Liver (tissue), 9 donors: ENCODE data around the gene LRRTM3. TPM values are rescaled to one million over a fixed set of nuclear protein-coding genes. Genes with fewer than 3 reads are reported as not detected.

Source experiments
- DNase-seq: peaks from one replicate; pipeline ENCODE4 v3.0.0-alpha.2; 2017; ENCODE audit warnings: low spot score
- H3K27ac ChIP-seq, 2 donors: one replicate each; pipeline ENCODE4 v1.7.0; 2013; ENCODE audit warnings: inconsistent platforms in 2 of 2, low read length in 2 of 2, control low read depth in 1 of 2, low read depth in 1 of 2, mild to moderate bottlenecking in 1 of 2
- H3K27me3 ChIP-seq, 4 donors: one replicate each; pipeline versions ENCODE4 v1.6.1 to v1.7.0; 2013; ENCODE audit warnings: low read length in 3 of 4, inconsistent platforms in 1 of 4, mild to moderate bottlenecking in 1 of 4, moderate library complexity in 1 of 4; ENCODE audit not compliant: control insufficient read depth in 4 of 4, insufficient read depth in 4 of 4
- H3K36me3 ChIP-seq, 4 donors: one replicate each; pipeline versions ENCODE4 v1.6.1 to v1.7.0; 2013; ENCODE audit warnings: low read length in 3 of 4, mild to moderate bottlenecking in 3 of 4, low read depth in 1 of 4, moderate library complexity in 1 of 4; ENCODE audit not compliant: control insufficient read depth in 4 of 4, insufficient read depth in 3 of 4
- H3K4me1 ChIP-seq, 4 donors: one replicate each; pipeline versions ENCODE4 v1.6.1 to v1.7.0; 2013; ENCODE audit warnings: low read length in 3 of 4, mild to moderate bottlenecking in 3 of 4, moderate library complexity in 1 of 4; ENCODE audit not compliant: control insufficient read depth in 4 of 4, insufficient read depth in 4 of 4
- H3K4me3 ChIP-seq, 3 donors: one replicate each; pipeline versions ENCODE4 v1.6.1 to v1.7.0; 2013; ENCODE audit warnings: low read length in 3 of 3, control low read depth in 1 of 3, low read depth in 1 of 3, mild to moderate bottlenecking in 1 of 3
- H3K9ac ChIP-seq, 2 donors: one replicate each; pipeline ENCODE4 v1.7.0; 2013; ENCODE audit warnings: low read length in 2 of 2, mild to moderate bottlenecking in 2 of 2, moderate library complexity in 2 of 2, control low read depth in 1 of 2, low read depth in 1 of 2
- H3K9me3 ChIP-seq, 4 donors: one replicate each; pipeline versions ENCODE4 v1.6.1 to v1.7.0; 2013; ENCODE audit warnings: low read length in 3 of 4; ENCODE audit not compliant: control insufficient read depth in 4 of 4
- EGR1 ChIP-seq, 2 donors: IDR thresholded peaks; 2 replicates each; pipeline ENCODE4 v1.6.1; 2016 to 2018; ENCODE audit warnings: antibody characterized with exemption in 2 of 2, low read depth in 2 of 2
- FOXA1 ChIP-seq: IDR thresholded peaks from 2 replicates; pipeline ENCODE4 v1.6.1; 2016; ENCODE audit warnings: antibody characterized with exemption
- FOXA2 ChIP-seq: IDR thresholded peaks from 2 replicates; pipeline ENCODE4 v1.6.1; 2016; ENCODE audit warnings: antibody characterized with exemption
- GABPA ChIP-seq, 2 donors: IDR thresholded peaks in 1 of 2; conservative IDR thresholded peaks in 1 of 2; 2 replicates each; pipeline ENCODE4 v1.6.1; 2016; ENCODE audit warnings: antibody characterized with exemption in 2 of 2, mild to moderate bottlenecking in 1 of 2, moderate library complexity in 1 of 2
- HNF4A ChIP-seq, 2 donors: conservative IDR thresholded peaks; 2 replicates each; pipeline ENCODE4 v1.6.1; 2016; ENCODE audit warnings: antibody characterized with exemption in 2 of 2, mild to moderate bottlenecking in 2 of 2
- HNF4G ChIP-seq: IDR thresholded peaks from 2 replicates; pipeline ENCODE4 v1.6.1; 2016; ENCODE audit warnings: antibody characterized with exemption
- JUND ChIP-seq, 2 donors: IDR thresholded peaks; 2 replicates each; pipeline ENCODE4 v1.6.1; 2016; ENCODE audit warnings: antibody characterized with exemption in 2 of 2
- MAX ChIP-seq: IDR thresholded peaks from 2 replicates; pipeline ENCODE4 v1.6.1; 2016; ENCODE audit warnings: antibody characterized with exemption
- NR2F2 ChIP-seq: IDR thresholded peaks from 2 replicates; pipeline ENCODE4 v1.6.1; 2016; ENCODE audit warnings: antibody characterized with exemption
- RAD21 ChIP-seq, 2 donors: IDR thresholded peaks; 2 replicates each; pipeline ENCODE4 v1.6.1; 2016; ENCODE audit warnings: antibody characterized with exemption in 2 of 2, mild to moderate bottlenecking in 2 of 2
- REST ChIP-seq: IDR thresholded peaks from 2 replicates; pipeline ENCODE4 v1.6.1; 2016; ENCODE audit warnings: antibody characterized with exemption, mild to moderate bottlenecking
- RXRA ChIP-seq, 2 donors: IDR thresholded peaks; 2 replicates each; pipeline ENCODE4 v1.6.1; 2017 to 2018; ENCODE audit warnings: antibody characterized with exemption in 2 of 2, mild to moderate bottlenecking in 1 of 2
- SP1 ChIP-seq: IDR thresholded peaks from 2 replicates; pipeline ENCODE4 v1.6.1; 2018; ENCODE audit warnings: antibody characterized with exemption, mild to moderate bottlenecking
- TAF1 ChIP-seq: conservative IDR thresholded peaks from 2 replicates; pipeline ENCODE4 v1.6.1; 2016; ENCODE audit warnings: antibody characterized with exemption, mild to moderate bottlenecking
- YY1 ChIP-seq: IDR thresholded peaks from 2 replicates; pipeline ENCODE4 v1.6.1; 2016; ENCODE audit warnings: antibody characterized with exemption, mild to moderate bottlenecking
- ZBTB33 ChIP-seq: IDR thresholded peaks from 2 replicates; pipeline ENCODE4 v1.6.1; 2016; ENCODE audit warnings: antibody characterized with exemption
- WGBS: extraction: QIAGEN DNeasy Blood & Tissue Kit; methylation state at CpG from one replicate; pipeline ENCODE4 v1.1.7; 2013; 5-methylcytosine and 5-hydroxymethylcytosine counted together
- polyA plus RNA-seq, 2 donors: library from polyadenylated mRNA; stranded (reverse) in 1 of 2; unstranded in 1 of 2; fragments of 200-250 nt in 1 of 2; fragments of >200 nt in 1 of 2; fragmentation: Nextera tagmentation in 1 of 2; extraction: Ambion mirVana in 1 of 2; gene quantifications; one replicate each; pipeline versions ENCODE4 v1.2.1 to v1.2.3, GENCODE V29; 2013 to 2015
- total RNA-seq, 2 donors: library from RNA; depleted of rRNA; stranded (reverse); fragments of >200 nt; gene quantifications; one replicate each; pipeline ENCODE4 v1.2.3, GENCODE V29; 2014
- TF ChIP-seq, protein P1 (sequence below): fragments of 150-350 bp; IDR thresholded peaks from 2 replicates; pipeline ENCODE4 v1.5.1; 2017; ENCODE audit warnings: improper control_type of control experiment, low read depth, low read length; ENCODE audit not compliant: missing input control
- TF ChIP-seq, protein P2 (sequence below): IDR thresholded peaks from 2 replicates; pipeline ENCODE4 v1.6.1; 2016; ENCODE audit warnings: antibody characterized with exemption
- donor health status: healthy.
- donor health status: healthy.
- donor health status: healthy.
- donor health status: healthy.
- donor health status: healthy.

LRRTM3 gene
- total and polyA plus RNA-seq, 4 donors = 0.67 TPM; not detected in 3

DNA sequence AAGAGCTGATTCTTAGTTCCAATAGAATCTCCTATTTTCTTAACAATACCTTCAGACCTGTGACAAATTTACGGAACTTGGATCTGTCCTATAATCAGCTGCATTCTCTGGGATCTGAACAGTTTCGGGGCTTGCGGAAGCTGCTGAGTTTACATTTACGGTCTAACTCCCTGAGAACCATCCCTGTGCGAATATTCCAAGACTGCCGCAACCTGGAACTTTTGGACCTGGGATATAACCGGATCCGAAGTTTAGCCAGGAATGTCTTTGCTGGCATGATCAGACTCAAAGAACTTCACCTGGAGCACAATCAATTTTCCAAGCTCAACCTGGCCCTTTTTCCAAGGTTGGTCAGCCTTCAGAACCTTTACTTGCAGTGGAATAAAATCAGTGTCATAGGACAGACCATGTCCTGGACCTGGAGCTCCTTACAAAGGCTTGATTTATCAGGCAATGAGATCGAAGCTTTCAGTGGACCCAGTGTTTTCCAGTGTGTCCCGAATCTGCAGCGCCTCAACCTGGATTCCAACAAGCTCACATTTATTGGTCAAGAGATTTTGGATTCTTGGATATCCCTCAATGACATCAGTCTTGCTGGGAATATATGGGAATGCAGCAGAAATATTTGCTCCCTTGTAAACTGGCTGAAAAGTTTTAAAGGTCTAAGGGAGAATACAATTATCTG, 1.6 kb downstream of the LRRTM3 start:
- no peak for TF ChIP-seq NR2F2
- TF ChIP-seq TAF1 = no peak
- TF ChIP-seq RAD21 (IDR thresholded peaks at IDR 0.05) = no peak
- no peak for TF ChIP-seq RXRA (IDR thresholded peaks at IDR 0.05)
- no peak for TF ChIP-seq FOXA2
- H3K9ac ChIP-seq = no peak overlapping the region
- no peak overlapping the region for H3K27ac ChIP-seq
- H3K4me1 ChIP-seq = peaks cover 0 to 20% (median 15%) of the 10 kb centered on the region in 4 donors
- H3K4me3 ChIP-seq = no peak overlapping the region
- WGBS = 67% methylated on average over 11 of the region's 11 CpGs
- peaks cover 0 to 6% (median under 1%) of the 10 kb centered on the region in 4 donors for H3K27me3 ChIP-seq
- H3K9me3 ChIP-seq = no peaks in the 10 kb centered on the region
- DNase-seq = no peak
- H3K36me3 ChIP-seq = no peaks in the 10 kb centered on the region

GRCh38 chr10:66927971-66928770, 2.3 kb downstream of the LRRTM3 start:
- DNase-seq = no peak
- Histone ChIP-seq H3K4me3 (peak overlapping the region in 1 of 3 donors; percentile 24), H3K36me3 (no peaks in the 10 kb centered on the region), H3K4me1 (peaks cover 0 to 20% (median 15%) of the 10 kb centered on the region in 4 donors), H3K27ac (no peak overlapping the region), H3K9ac (no peak overlapping the region), H3K27me3 (peaks cover 0 to 6% (median under 1%) of the 10 kb centered on the region in 4 donors), H3K9me3 (no peaks in the 10 kb centered on the region)
- 8% methylated on average over 30 of the region's 30 CpGs for WGBS
- TF ChIP-seq SP1 = no peak
- TF ChIP-seq ZBTB33 = no peak
- TF ChIP-seq MAX = no peak
- no peak for TF ChIP-seq TAF1
- TF ChIP-seq EGR1 (IDR thresholded peaks at IDR 0.05; ENCODE audit: low read depth in 2 of 2) = no peak
- TF ChIP-seq, protein P1, sequence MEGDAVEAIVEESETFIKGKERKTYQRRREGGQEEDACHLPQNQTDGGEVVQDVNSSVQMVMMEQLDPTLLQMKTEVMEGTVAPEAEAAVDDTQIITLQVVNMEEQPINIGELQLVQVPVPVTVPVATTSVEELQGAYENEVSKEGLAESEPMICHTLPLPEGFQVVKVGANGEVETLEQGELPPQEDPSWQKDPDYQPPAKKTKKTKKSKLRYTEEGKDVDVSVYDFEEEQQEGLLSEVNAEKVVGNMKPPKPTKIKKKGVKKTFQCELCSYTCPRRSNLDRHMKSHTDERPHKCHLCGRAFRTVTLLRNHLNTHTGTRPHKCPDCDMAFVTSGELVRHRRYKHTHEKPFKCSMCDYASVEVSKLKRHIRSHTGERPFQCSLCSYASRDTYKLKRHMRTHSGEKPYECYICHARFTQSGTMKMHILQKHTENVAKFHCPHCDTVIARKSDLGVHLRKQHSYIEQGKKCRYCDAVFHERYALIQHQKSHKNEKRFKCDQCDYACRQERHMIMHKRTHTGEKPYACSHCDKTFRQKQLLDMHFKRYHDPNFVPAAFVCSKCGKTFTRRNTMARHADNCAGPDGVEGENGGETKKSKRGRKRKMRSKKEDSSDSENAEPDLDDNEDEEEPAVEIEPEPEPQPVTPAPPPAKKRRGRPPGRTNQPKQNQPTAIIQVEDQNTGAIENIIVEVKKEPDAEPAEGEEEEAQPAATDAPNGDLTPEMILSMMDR = no peak
- no peak for TF ChIP-seq YY1
- no peak for TF ChIP-seq NR2F2
- TF ChIP-seq HNF4A (conservative IDR thresholded peaks at IDR 0.05) = no peak
- TF ChIP-seq RXRA (IDR thresholded peaks at IDR 0.05) = no peak
- no peak for TF ChIP-seq GABPA (IDR thresholded peaks at IDR 0.05 in 1 of 2, conservative IDR thresholded peaks at IDR 0.05 in 1 of 2)
- no peak for TF ChIP-seq FOXA1
- TF ChIP-seq HNF4G = no peak
- no peak for TF ChIP-seq JUND (IDR thresholded peaks at IDR 0.05)
- TF ChIP-seq, protein P2, sequence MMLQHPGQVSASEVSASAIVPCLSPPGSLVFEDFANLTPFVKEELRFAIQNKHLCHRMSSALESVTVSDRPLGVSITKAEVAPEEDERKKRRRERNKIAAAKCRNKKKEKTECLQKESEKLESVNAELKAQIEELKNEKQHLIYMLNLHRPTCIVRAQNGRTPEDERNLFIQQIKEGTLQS = no peak
- TF ChIP-seq REST = no peak
- TF ChIP-seq FOXA2 = no peak
- TF ChIP-seq RAD21 (IDR thresholded peaks at IDR 0.05) = no peak
